ENCODE data around the gene CNBD2.

CNBD2 gene

DNA sequence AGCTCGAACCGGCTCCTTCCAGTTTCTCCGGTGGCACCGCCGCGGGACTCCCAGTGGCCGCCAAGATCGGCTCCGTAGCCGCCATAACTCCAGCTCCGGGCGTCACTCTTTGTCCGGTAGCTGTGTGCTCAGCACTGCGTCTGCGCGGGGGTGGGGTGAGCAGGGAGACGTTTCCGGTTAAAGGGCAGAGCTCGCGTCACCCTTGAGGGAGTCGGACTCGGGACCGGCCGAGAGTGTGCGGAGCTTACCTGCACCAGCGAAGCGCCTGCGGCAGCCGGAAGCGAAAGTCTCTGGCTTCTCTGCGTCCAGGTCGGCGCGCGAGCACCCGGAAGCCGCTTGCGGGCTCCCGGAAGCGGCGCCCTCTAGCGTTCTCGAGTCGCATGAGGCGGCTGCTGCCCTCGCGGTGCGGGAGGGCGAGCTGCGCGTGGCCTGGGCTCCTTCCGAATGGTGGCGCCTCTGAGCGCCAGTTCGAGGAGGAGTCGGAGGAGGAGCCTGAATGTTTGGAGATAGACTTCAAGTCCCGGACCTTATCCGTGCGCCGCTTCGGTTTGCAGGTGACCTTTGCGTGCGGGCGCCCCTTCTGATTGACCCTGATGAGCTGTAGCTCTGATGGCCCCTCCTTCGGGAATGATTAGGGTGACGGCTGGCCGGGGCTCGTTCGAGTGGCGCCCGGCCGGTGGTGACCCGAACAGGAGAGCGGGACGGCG, 14.0 kb upstream of the CNBD2 start, which contains the start of gene SCAND1 (continued):
- TF ChIP-seq ZNF518A (tag by site-specific recombination; conservative IDR thresholded peaks at IDR 0.05; ENCODE audit: low read depth) = peak; percentile 96
- TF ChIP-seq, protein P1, sequence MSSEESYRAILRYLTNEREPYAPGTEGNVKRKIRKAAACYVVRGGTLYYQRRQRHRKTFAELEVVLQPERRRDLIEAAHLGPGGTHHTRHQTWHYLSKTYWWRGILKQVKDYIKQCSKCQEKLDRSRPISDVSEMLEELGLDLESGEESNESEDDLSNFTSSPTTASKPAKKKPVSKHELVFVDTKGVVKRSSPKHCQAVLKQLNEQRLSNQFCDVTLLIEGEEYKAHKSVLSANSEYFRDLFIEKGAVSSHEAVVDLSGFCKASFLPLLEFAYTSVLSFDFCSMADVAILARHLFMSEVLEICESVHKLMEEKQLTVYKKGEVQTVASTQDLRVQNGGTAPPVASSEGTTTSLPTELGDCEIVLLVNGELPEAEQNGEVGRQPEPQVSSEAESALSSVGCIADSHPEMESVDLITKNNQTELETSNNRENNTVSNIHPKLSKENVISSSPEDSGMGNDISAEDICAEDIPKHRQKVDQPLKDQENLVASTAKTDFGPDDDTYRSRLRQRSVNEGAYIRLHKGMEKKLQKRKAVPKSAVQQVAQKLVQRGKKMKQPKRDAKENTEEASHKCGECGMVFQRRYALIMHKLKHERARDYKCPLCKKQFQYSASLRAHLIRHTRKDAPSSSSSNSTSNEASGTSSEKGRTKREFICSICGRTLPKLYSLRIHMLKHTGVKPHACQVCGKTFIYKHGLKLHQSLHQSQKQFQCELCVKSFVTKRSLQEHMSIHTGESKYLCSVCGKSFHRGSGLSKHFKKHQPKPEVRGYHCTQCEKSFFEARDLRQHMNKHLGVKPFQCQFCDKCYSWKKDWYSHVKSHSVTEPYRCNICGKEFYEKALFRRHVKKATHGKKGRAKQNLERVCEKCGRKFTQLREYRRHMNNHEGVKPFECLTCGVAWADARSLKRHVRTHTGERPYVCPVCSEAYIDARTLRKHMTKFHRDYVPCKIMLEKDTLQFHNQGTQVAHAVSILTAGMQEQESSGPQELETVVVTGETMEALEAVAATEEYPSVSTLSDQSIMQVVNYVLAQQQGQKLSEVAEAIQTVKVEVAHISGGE (tag by site-specific recombination; conservative IDR thresholded peaks at IDR 0.05; ENCODE audit: low read depth) = peak; percentile 99
- no peak for TF ChIP-seq MEIS1 (CRISPR knock-in tag; IDR thresholded peaks at IDR 0.05; ENCODE audit: borderline replicate concordance)
- TF ChIP-seq ZNF555 (tag by site-specific recombination; conservative IDR thresholded peaks at IDR 0.05) = no peak
- TF ChIP-seq, protein P2, sequence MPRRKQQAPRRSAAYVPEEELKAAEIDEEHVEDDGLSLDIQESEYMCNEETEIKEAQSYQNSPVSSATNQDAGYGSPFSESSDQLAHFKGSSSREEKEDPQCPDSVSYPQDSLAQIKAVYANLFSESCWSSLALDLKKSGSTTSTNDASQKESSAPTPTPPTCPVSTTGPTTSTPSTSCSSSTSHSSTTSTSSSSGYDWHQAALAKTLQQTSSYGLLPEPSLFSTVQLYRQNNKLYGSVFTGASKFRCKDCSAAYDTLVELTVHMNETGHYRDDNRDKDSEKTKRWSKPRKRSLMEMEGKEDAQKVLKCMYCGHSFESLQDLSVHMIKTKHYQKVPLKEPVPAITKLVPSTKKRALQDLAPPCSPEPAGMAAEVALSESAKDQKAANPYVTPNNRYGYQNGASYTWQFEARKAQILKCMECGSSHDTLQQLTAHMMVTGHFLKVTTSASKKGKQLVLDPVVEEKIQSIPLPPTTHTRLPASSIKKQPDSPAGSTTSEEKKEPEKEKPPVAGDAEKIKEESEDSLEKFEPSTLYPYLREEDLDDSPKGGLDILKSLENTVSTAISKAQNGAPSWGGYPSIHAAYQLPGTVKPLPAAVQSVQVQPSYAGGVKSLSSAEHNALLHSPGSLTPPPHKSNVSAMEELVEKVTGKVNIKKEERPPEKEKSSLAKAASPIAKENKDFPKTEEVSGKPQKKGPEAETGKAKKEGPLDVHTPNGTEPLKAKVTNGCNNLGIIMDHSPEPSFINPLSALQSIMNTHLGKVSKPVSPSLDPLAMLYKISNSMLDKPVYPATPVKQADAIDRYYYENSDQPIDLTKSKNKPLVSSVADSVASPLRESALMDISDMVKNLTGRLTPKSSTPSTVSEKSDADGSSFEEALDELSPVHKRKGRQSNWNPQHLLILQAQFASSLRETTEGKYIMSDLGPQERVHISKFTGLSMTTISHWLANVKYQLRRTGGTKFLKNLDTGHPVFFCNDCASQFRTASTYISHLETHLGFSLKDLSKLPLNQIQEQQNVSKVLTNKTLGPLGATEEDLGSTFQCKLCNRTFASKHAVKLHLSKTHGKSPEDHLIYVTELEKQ (tag by site-specific recombination; IDR thresholded peaks at IDR 0.05; ENCODE audit: borderline replicate concordance) = no peak
- no peak for TF ChIP-seq ZSCAN16 (tag by site-specific recombination; IDR thresholded peaks at IDR 0.05)
- peak; percentile 39; the same call in 1 of the 2 replicates for TF ChIP-seq ZBTB20 (tag by site-specific recombination; IDR thresholded peaks at IDR 0.05)
- peak; percentile 74; the same call in 1 of the 2 replicates for TF ChIP-seq ZNF221 (tag by site-specific recombination; IDR thresholded peaks at IDR 0.05; ENCODE audit: borderline replicate concordance)
- peak; percentile 24; the same call in 1 of the 2 replicates for TF ChIP-seq ZSCAN23 (tag by site-specific recombination; IDR thresholded peaks at IDR 0.05)
- TF ChIP-seq ZNF19 (tag by site-specific recombination; IDR thresholded peaks at IDR 0.05; ENCODE audit: low read depth) = no peak
- peak; percentile 81; the same call in 1 of the 2 replicates for TF ChIP-seq KLF8 (tag by site-specific recombination; IDR thresholded peaks at IDR 0.05)
- TF ChIP-seq ZSCAN5A (tag by site-specific recombination; IDR thresholded peaks at IDR 0.05) = 0 out of 2 replicates have a peak, but pooled peaks have one; percentile 38
- TF ChIP-seq ZFHX2 (tag by site-specific recombination; conservative IDR thresholded peaks at IDR 0.05) = no peak
- no peak for TF ChIP-seq SCRT1 (tag by site-specific recombination; IDR thresholded peaks at IDR 0.05; ENCODE audit: borderline replicate concordance)
- TF ChIP-seq ZEB2 (tag by site-specific recombination; IDR thresholded peaks at IDR 0.05) = peak; percentile 99
- TF ChIP-seq KLF9 (tag by site-specific recombination; IDR thresholded peaks at IDR 0.05; ENCODE audit: low read depth) = no peak
- no peak for TF ChIP-seq ZNF514 (tag by site-specific recombination; IDR thresholded peaks at IDR 0.05)
- TF ChIP-seq ZNF473 (tag by site-specific recombination; IDR thresholded peaks at IDR 0.05) = no peak
- peak; percentile 53; the same call in 1 of the 2 replicates for TF ChIP-seq ZNF558 (tag by site-specific recombination; IDR thresholded peaks at IDR 0.05)
- no peak for TF ChIP-seq GLI4 (tag by site-specific recombination; IDR thresholded peaks at IDR 0.05)
